HG03565 (cell line): Measurements from ENCODE around the gene GLI1.
"Not testable (repeated sequence)": the region's sequence is repeated elsewhere in the genome, so short reads cannot be mapped to it uniquely, and the experiment has no call there.

Experiments used
- ATAC-seq: cut with Tn5 transposase; IDR thresholded peaks from one replicate; pipeline ENCODE4 v1.9.1; 2021; ENCODE audit warnings: mild to moderate bottlenecking, moderate library complexity; ENCODE audit not compliant: unreplicated experiment

GLI1 gene

DNA sequence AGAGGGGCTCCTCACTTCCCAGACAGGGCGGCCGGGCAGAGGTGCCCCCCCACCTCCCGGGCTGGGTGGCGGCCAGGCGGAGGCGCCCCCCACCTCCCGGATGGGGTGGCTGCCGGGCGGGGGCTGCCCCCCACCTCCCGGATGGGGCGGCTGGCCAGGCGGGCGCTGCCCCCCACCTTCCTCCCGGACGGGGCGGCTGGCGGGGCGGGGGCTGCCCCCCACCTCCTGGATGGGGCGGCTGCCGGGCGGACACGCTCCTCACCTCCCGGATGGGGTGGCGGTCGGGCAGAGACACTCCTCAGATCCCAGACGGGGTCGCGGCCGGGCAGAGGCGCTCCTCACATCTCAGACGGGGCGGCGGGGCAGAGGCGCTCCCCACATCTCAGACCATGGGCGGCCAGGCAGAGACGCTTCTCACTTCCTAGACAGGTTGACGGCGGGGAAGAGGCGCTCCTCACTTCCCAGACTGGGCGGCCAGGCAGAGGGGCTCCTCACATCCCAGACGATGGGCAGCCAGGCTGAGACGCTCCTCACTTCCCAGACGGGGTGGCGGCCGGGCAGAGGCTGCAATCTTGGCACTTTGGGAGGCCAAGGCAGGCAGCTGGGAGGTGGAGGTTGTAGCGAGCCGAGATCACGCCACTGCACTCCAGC is 35.6 kb downstream of the GLI1 start:
- ATAC-seq, result not testable (repeated sequence)

GRCh38 chr12:57496822-57497221 is 37.2 kb downstream of the GLI1 start:
- no peak for ATAC-seq

DNA sequence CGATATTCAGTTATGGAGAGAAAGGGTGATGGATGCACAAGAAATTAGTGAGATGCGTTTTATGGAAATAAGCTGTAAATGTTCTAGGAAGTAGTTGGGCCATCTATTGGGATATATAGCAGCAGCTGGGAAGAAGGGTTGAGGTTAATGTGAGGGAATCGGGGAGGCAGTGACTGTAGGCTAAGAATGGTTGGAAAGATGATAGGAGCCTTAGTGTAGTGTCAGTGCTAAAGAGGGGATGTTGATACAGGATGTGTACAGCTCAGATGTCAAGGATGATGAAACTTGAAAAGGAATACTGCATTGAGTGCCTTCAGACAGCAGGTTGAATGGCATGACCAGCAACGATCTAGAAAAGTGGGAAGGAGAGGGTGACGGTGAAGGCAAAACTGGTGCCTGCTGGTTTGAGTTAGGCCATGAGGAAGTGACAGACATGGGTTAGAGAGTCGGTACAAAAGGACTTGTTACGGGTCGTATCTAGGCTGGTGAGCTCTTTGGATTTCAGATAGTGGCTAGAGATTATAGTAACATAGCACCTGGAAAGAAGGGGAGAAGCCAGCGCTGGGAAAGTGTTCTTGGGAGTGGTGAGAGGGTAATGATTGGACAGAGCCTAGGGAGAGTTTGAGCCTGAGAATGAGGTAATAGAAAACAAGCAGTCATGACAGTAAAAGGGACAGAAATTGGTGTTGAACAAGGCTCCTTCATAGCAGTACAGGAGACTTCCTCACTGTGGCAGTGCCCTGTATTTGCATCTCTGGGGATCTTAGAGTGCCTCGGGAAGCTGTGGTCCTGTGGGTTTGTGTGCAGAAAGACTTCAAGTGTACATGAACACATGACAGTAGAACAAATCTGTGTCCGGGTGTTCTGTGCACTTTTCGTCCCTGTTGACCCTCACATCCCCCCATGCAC is 37.9 kb downstream of the GLI1 start:
- no peak for ATAC-seq

- ATAC-seq, result no peak
Measured at GRCh38 chr12:57498132-57498502, 38.5 kb downstream of the GLI1 start.

DNA sequence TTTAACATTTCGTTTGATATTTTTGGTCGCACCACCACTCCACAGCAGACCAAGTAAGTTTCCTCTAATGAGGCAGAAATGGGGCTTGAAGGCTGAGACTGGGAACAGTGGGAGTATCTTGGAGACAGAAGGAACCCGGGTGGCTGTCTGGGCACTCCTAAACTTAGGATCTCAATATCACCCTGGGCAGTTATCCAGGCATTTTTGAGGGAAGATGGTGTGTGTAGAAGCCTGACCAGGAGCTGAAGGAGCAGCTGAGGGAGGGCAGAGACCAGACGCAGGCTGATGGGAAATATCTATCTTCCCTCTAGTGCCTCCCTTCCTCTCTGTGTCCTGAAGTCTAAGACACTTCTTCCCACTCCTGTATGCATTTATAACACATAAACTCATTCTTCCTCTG is 39.0 kb downstream of the GLI1 start:
- ATAC-seq, result no peak

GRCh38 chr12:57500213-57500612 is 40.6 kb downstream of the GLI1 start:
- ATAC-seq, result no peak

- ATAC-seq, result not testable (repeated sequence)
Measured at GRCh38 chr12:57502311-57502969, 42.9 kb downstream of the GLI1 start.

GRCh38 chr12:57506541-57506940 is 47.0 kb downstream of the GLI1 start:
- not testable (repeated sequence) for ATAC-seq

DNA sequence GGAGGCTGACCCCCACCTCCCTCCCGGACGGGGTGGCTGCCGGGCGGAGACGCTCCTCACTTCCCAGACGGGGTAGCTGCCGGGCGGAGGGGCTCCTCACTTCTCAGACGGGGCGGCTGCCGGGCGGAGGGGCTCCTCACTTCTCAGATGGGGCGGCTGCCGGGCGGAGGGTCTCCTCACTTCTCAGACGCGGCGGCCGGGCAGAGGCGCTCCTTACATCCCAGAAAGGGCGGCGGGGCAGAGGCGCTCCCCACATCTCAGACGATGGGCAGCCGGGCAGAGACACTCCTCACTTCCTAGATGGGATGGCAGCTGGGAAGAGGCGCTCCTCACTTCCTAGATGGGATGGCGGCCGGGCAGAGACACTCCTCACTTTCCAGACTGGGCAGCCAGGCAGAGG is 48.2 kb downstream of the GLI1 start:
- not testable (repeated sequence) for ATAC-seq

GRCh38 chr12:57511161-57511560 is 51.6 kb downstream of the GLI1 start:
- ATAC-seq, result no peak

DNA sequence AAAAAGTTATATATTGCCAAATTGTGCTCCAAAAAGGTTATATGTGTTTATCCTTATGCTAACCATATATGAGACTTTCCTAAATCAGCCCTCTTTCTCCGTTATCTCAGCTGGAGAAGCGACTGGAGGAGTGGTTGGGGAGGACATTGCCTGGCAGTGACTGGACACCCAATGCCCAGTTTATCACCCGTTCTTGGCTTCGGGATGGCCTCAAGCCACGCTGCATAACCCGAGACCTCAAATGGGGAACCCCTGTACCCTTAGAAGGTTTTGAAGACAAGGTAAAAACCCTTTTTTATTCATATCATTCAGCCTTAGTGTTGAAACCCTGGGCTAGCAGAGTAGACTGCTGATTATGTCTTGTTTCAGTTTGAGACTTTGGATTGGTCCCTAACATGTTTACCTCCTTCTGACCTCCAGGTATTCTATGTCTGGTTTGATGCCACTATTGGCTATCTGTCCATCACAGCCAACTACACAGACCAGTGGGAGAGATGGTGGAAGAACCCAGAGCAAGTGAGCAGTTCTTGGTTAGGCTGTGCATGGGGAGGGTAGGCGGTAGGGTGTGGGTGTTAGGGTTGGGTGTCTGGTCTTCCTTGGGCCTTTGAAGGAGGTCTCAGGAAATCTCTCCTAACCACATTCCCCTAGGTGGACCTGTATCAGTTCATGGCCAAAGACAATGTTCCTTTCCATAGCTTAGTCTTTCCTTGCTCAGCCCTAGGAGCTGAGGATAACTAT is 52.2 kb downstream of the GLI1 start:
- no peak for ATAC-seq

GRCh38 chr12:57512665-57513064 is 53.1 kb downstream of the GLI1 start:
- no peak for ATAC-seq

DNA sequence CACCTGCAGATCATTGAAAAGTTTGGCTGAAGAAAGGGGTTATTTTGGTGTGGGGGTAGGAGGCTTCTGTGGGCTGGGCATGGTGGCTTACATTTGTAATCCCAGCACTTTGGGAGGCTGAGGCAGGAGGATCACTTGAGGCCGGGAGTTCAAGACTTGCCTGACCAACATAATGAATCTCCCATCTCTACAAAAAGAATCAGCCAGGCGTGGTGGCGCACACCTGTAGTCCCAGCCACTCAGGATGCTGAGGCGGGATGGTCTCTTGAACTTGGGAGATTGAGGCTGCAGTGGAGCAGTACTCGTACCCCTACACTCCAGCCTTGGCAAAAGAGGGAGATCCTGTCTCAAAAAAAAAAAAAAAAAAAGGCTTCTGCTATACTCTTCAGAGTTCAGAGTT is 53.7 kb downstream of the GLI1 start:
- ATAC-seq, result no peak

DNA sequence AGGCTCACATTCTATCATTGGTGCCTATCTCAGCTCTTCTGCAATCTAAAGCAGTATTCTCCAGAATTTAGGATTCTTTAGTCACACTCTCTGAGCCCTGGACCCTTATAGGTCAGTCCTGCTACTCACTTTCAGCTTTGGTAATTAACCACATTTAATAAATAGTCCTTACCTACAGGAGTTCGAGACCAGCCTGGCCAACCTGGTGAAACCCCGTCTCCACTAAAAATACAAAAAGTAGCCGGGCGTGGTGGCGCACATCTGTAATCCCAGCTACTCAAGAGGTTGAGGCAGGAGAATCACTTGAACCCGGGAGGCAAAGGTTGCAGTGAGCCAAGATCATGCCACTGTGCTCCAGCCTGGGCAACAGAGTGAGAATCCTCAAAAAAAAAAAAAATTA is 54.1 kb downstream of the GLI1 start:
- ATAC-seq, result not testable (repeated sequence)

GRCh38 chr12:57514246-57514645 is 54.7 kb downstream of the GLI1 start:
- not testable (repeated sequence) for ATAC-seq

DNA sequence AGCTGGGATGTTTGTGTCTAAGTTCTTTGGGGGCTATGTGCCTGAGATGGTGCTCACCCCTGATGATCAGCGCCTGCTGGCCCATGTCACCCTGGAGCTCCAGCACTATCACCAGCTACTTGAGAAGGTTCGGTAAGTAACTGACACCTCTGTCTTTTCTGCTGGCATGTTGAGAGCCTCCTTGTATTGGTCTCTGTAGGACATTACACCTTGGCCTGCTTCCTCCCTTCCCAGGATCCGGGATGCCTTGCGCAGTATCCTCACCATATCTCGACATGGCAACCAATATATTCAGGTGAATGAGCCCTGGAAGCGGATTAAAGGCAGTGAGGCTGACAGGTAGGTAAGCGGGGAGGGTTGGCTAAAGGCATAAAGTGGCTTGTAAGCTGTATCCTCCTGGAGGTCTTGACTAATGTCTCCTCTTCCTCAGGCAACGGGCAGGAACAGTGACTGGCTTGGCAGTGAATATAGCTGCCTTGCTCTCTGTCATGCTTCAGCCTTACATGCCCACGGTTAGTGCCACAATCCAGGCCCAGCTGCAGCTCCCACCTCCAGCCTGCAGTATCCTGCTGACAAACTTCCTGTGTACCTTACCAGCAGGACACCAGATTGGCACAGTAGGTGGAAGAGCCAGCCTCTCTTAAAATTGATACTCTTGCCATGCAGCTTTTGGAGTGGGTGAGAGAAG is 55.3 kb downstream of the GLI1 start:
- ATAC-seq, result no peak

- ATAC-seq, result no peak
Measured at GRCh38 chr12:57515408-57515933, 55.9 kb downstream of the GLI1 start.

DNA sequence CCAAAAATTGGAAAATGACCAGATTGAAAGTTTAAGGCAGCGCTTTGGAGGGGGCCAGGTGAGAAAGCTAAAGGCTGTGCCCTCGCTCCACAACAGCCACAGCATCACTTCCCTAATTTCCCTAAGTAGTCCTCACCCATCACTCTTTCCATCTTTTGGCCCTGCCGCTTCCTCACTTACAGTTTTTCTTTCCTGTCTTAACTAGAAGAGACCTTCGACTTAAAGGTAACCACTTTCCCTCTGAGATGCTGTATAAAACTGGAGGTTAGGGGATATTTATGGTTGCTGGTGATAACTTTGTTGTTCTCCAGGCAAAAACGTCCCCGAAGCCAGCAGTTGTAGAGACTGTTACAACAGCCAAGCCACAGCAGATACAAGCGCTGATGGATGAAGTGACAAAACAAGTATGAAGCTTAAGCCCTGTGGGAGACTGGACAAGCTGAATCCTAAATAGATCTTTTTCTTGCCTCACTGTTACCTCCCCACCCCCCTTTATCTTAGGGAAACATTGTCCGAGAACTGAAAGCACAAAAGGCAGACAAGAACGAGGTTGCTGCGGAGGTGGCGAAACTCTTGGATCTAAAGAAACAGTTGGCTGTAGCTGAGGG is 56.5 kb downstream of the GLI1 start:
- ATAC-seq, result no peak

- ATAC-seq, result no peak
Measured at GRCh38 chr12:57516617-57517153, 57.1 kb downstream of the GLI1 start.

GRCh38 chr12:57517187-57517586 is 57.6 kb downstream of the GLI1 start:
- ATAC-seq, result no peak
